KMS-11 (cell line): Measurements from ENCODE around the gene MAP7D2.

Source experiments
- H2AFZ ChIP-seq: fragments of 200-600 bp; sonication (generic); 2 replicates; pipeline ENCODE4 v1.6.1; 2016; ENCODE audit warnings: antibody characterized with exemption, mixed run types, low read depth
- H3K27ac ChIP-seq: fragments of 200-600 bp; sonication (generic); 2 replicates; pipeline ENCODE4 v1.6.1; 2016; ENCODE audit warnings: mild to moderate bottlenecking, mixed run types
- H3K27me3 ChIP-seq: fragments of 200-600 bp; sonication (generic); 2 replicates; pipeline ENCODE4 v1.6.1; 2017; ENCODE audit warnings: mild to moderate bottlenecking, low read depth, mixed run types, moderate library complexity; ENCODE audit not compliant: insufficient read depth
- H3K36me3 ChIP-seq: fragments of 200-600 bp; sonication (generic); 2 replicates; pipeline ENCODE4 v1.6.1; 2017; ENCODE audit warnings: mild to moderate bottlenecking, mixed run types; ENCODE audit not compliant: insufficient read depth
- H3K4me1 ChIP-seq: fragments of 200-600 bp; sonication (generic); 2 replicates; pipeline ENCODE4 v1.6.1; 2016; ENCODE audit warnings: mild to moderate bottlenecking, low read depth, mixed run types; ENCODE audit not compliant: poor library complexity, severe bottlenecking
- H3K4me2 ChIP-seq: fragments of 200-600 bp; sonication (generic); 2 replicates; pipeline ENCODE4 v1.7.0; 2016; ENCODE audit warnings: mild to moderate bottlenecking, mixed run types
- H3K4me3 ChIP-seq: fragments of 200-600 bp; sonication (generic); IDR thresholded peaks from 2 replicates; pipeline ENCODE4 v1.6.1; 2017; ENCODE audit warnings: low read depth, low read length, mixed read lengths; ENCODE audit not compliant: insufficient read depth
- H3K79me2 ChIP-seq: fragments of 200-600 bp; sonication (generic); 2 replicates; pipeline ENCODE4 v1.6.1; 2016; ENCODE audit warnings: low read depth, mixed run types; ENCODE audit not compliant: insufficient read depth
- H3K9ac ChIP-seq: fragments of 200-600 bp; sonication (generic); 2 replicates; pipeline ENCODE4 v1.6.1; 2016; ENCODE audit warnings: mild to moderate bottlenecking, mixed run types
- H4K20me1 ChIP-seq: fragments of 200-600 bp; sonication (generic); 2 replicates; pipeline ENCODE4 v1.6.1; 2016; ENCODE audit warnings: mild to moderate bottlenecking, mixed run types; ENCODE audit not compliant: insufficient read depth
- CTCF ChIP-seq: fragments of 200-600 bp; sonication (generic); conservative IDR thresholded peaks from 2 replicates; pipeline ENCODE4 v1.6.1; 2017; ENCODE audit warnings: low read depth, mild to moderate bottlenecking, antibody characterized with exemption, low read length, moderate library complexity, mixed read lengths

MAP7D2 gene

DNA sequence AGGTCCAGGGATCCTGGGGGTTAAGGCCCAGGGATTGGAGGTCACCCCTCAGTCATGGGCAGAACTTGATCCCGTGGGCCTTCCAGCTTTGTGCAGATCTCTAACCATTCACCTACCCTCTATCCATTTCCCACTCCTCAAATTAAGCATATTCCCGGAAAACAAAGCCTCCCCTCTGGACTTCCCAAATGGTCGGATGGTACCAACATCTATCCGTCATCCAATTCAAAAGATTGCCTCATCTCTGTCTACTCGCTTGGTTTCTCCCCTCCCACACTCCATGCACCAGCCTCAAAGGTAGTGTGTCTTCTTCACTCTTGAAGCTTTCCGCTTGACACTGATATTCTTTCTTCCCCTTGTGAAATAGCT is 125.4 kb downstream of the MAP7D2 start:
- Histone ChIP-seq H3K4me2 (peak overlapping the region; percentile 45), H2AFZ (peak overlapping the region; percentile 86), H3K36me3 (no peaks in the 10 kb centered on the region), H3K9ac (no peak overlapping the region), H3K4me1 (peaks cover 28% of the 10 kb centered on the region), H3K4me3 (no peak overlapping the region), H3K27me3 (no peaks in the 10 kb centered on the region), H3K27ac (no peak overlapping the region), H3K79me2 (no peaks in the 10 kb centered on the region; the same call in 1 of the 2 replicates), H4K20me1 (no peaks in the 10 kb centered on the region)
- TF ChIP-seq CTCF, result 0 out of 2 replicates have a peak, but pooled peaks have one; percentile 2

DNA sequence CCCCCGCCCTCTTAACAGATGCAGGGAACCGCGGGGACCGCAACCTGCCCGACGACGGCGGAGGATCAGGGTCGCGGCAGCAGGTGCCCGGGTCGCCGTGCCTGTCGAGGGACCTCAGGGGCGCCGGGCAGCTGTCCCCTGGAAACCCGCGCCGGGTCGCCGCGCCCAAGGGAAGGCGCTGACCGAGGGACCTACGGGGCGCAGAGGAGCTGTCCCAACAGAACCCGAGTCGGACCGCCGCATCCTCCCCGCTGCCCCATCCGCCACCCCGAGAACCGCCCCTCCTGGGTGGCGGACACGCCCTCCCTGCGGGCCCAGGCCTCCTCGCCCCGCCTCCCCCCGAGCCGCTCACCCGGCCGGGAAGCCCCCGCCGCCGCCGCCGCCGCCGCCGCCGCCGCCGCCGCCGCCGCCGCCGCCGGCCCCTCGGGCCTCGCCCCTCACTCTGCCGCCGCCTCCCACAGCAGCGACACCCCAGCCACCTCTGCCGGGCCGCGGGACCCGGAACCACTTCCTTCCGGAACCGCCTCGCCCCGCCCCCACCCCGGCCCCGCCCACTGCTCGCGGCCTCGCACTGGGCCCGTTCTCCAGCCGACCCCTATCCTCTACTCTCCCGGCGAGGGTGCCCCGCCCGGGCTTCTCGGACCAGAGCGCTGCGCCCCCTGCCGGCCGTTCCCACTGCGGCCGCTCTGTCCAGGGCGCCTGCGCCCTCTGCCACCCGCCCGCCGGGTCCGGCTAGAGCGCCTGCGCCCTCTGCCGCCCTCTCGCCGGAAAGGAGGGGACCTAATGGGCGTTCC is 126.0 kb downstream of the MAP7D2 start, which contains the start of gene BCLAF3:
TSS of gene BCLAF3 (minus strand) at position 506 of the 794 bp plus-strand sequence. CDS start 20,797 bp downstream, outside the sequence.
- no peaks in the 10 kb centered on the region for H4K20me1 ChIP-seq
- H2AFZ ChIP-seq, result peak within 1 kb of the TSS; percentile 86
- H3K4me1 ChIP-seq, result peaks cover 31% of the 10 kb centered on the region
- no peak within 1 kb of the TSS for H3K4me3 ChIP-seq
- H3K36me3 ChIP-seq, result no peaks in the 10 kb centered on the region
- peak; percentile 57 for TF ChIP-seq CTCF
- H3K27me3 ChIP-seq, result no peaks in the 10 kb centered on the region
- H3K9ac ChIP-seq, result peak within 1 kb of the TSS; percentile 35; the same call in 1 of the 2 replicates
- H3K4me2 ChIP-seq, result peak within 1 kb of the TSS; percentile 67
- no peak within 1 kb of the TSS for H3K27ac ChIP-seq
- H3K79me2 ChIP-seq, result no peaks in the 10 kb centered on the region; the same call in 1 of the 2 replicates

DNA sequence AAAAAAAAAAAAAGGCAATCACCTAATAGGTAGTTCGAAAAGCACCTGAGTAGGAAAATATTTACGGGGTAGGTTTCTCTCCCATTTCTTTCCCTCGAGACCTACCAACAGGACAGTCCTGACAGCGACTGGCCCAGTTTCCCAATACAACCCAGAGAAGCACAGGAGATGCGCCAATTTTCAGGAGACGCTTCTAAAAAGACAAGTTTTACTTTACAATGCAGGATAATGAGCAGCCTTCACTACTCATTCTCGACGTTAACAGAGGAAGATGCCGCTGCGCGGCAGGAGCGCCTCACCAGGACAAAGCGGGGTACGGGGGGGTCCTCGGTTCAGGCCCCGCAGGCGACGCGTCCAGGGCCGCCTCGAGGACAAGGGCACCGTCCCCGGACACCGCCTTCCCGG is 126.6 kb downstream of the MAP7D2 start:
- no peaks in the 10 kb centered on the region; the same call in 1 of the 2 replicates for H3K79me2 ChIP-seq
- no peak overlapping the region for H3K27ac ChIP-seq
- peak overlapping the region; percentile 47; the same call in 1 of the 2 replicates for H2AFZ ChIP-seq
- H3K36me3 ChIP-seq, result no peaks in the 10 kb centered on the region
- H3K27me3 ChIP-seq, result no peaks in the 10 kb centered on the region
- peak overlapping the region; percentile 35; the same call in 1 of the 2 replicates for H3K9ac ChIP-seq
- no peak overlapping the region for H3K4me3 ChIP-seq
- peak overlapping the region; percentile 67 for H3K4me2 ChIP-seq
- TF ChIP-seq CTCF, result no peak
- H3K4me1 ChIP-seq, result peaks cover 31% of the 10 kb centered on the region
- no peaks in the 10 kb centered on the region for H4K20me1 ChIP-seq

DNA sequence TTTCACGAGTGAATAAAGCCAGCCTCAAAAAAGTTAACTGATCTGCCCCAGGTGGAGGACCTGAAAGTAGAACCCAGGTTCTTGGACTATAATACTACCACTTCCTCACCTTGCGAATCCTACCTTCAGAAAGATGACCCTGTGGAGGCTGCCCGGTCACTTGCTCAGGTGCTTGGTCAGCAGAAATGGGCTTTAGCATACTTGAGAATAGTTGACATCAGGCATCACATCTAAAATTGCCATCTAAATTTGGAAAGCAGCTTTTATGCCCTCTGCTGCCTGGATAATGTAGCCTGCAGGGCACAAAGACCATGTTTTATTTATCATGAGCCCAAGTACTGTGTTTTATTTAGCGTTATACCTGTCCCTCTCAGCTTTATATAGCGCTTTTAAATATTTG is 128.9 kb downstream of the MAP7D2 start:
- no peaks in the 10 kb centered on the region for H4K20me1 ChIP-seq
- H3K79me2 ChIP-seq, result no peaks in the 10 kb centered on the region; the same call in 1 of the 2 replicates
- no peaks in the 10 kb centered on the region for H3K27me3 ChIP-seq
- no peak for TF ChIP-seq CTCF
- H2AFZ ChIP-seq, result no peak overlapping the region
- no peak overlapping the region for H3K27ac ChIP-seq
- H3K9ac ChIP-seq, result no peak overlapping the region
- H3K4me1 ChIP-seq, result peaks cover 31% of the 10 kb centered on the region
- no peaks in the 10 kb centered on the region for H3K36me3 ChIP-seq
- no peak overlapping the region for H3K4me2 ChIP-seq
- H3K4me3 ChIP-seq, result no peak overlapping the region
